ENCODE measurements around the gene PARD6B.
"Not testable (repeated sequence)": the region's sequence is repeated elsewhere in the genome, so short reads cannot be mapped to it uniquely, and the experiment has no call there.

- peak in 1 of 4 experiments; percentile 26 for TF ChIP-seq CTCF (IDR thresholded peaks at IDR 0.05)
- not testable (repeated sequence) for TF ChIP-seq POLR2A (IDR thresholded peaks at IDR 0.05)
These were observed 62.2 kb downstream of the PARD6B start for GRCh38 chr20:50793575-50794016.

Measured in sigmoid colon (tissue), 3 donors.